K562 (cell line): Measurements from ENCODE around the gene LRRC8E. TPM values are rescaled to one million over a fixed set of nuclear protein-coding genes. Genes with fewer than 3 reads are reported as not detected.

Source experiments
- CTCFL ChIP-seq: IDR thresholded peaks from 2 replicates; pipeline ENCODE4 v1.6.1; 2011; ENCODE audit warnings: borderline replicate concordance, low read depth, mild to moderate bottlenecking, moderate library complexity, low read length; ENCODE audit not compliant: insufficient read depth, poor library complexity, severe bottlenecking
- DMBX1 ChIP-seq: fragments of 250-450 bp; sonication (Bioruptor Pico); IDR thresholded peaks from 2 replicates; pipeline ENCODE4 v1.8.0; 2022; ENCODE audit warnings: inconsistent platforms, mild to moderate bottlenecking, moderate library complexity, borderline replicate concordance
- MITF ChIP-seq: IDR thresholded peaks from 2 replicates; pipeline ENCODE4 v1.6.1; 2014; ENCODE audit warnings: antibody characterized with exemption
- TOE1 ChIP-seq, 2 experiments: fragments of 450-650 bp in 1 of 2; sonication (generic) in 1 of 2; formaldehyde crosslinking in 1 of 2; IDR thresholded peaks; 2 replicates each; pipeline versions ENCODE4 v1.7.1 to v1.8.0; 2016 to 2022; ENCODE audit warnings: borderline replicate concordance in 2 of 2, mild to moderate bottlenecking in 2 of 2, antibody characterized with exemption in 1 of 2, inconsistent platforms in 1 of 2, low read depth in 1 of 2, missing genetic modification reagents in 1 of 2, moderate library complexity in 1 of 2
- ZNF431 ChIP-seq: sonication (generic); formaldehyde crosslinking; IDR thresholded peaks from 2 replicates; pipeline ENCODE4 v1.8.0; 2022; ENCODE audit warnings: mild to moderate bottlenecking, missing genetic modification reagents
- ZNF609 ChIP-seq: sonication (generic); formaldehyde crosslinking; IDR thresholded peaks from 2 replicates; pipeline ENCODE4 v1.8.1; 2023; ENCODE audit warnings: missing genetic modification reagents, mild to moderate bottlenecking, borderline replicate concordance
- polyA plus RNA-seq, 8 experiments: library from polyadenylated mRNA; depleted of rRNA in 4 of 8; stranded (reverse) in 5 of 8; unstranded in 3 of 8; fragments of >200 nt; fragmentation: Nextera tagmentation in 2 of 8; fragmentation: Illumina TruSeq in 1 of 8; extraction: Ambion mirVana in 2 of 8; extraction: Trizol in 1 of 8; gene quantifications; 2 replicates each; pipeline versions ENCODE4 v1.2.1 to v1.2.3, GENCODE V29; 2011 to 2014; ENCODE audit warnings: inconsistent platforms in 1 of 8, missing spikeins in 1 of 8
- total RNA-seq, 7 experiments: library from RNA; depleted of rRNA in 6 of 7; stranded (reverse); fragments of >200 nt in 6 of 7; fragmentation: Illumina TruSeq in 2 of 7; extraction: Trizol in 2 of 7; gene quantifications; 2 replicates each; pipeline versions ENCODE4 v1.2.1 to v1.2.3, GENCODE V29; 2011 to 2021; ENCODE audit warnings: low replicate concordance in 1 of 7
- TF ChIP-seq, protein P1 (sequence below), 2 experiments: fragments of 450-650 bp; formaldehyde crosslinking in 1 of 2; IDR thresholded peaks; 2 replicates each; pipeline versions ENCODE4 v1.4.0 to v1.6.1; 2014 to 2020; ENCODE audit warnings: mild to moderate bottlenecking in 2 of 2, borderline replicate concordance in 1 of 2, low read depth in 1 of 2

LRRC8E gene
- total and polyA plus RNA-seq, 9 of the 15 experiments (the other 6 are each of a cell fraction or from before 2014, with no cell fraction given), result 0.08 to 5.7 (median 3.5) TPM; not detected in 1

- TF ChIP-seq, protein P1, sequence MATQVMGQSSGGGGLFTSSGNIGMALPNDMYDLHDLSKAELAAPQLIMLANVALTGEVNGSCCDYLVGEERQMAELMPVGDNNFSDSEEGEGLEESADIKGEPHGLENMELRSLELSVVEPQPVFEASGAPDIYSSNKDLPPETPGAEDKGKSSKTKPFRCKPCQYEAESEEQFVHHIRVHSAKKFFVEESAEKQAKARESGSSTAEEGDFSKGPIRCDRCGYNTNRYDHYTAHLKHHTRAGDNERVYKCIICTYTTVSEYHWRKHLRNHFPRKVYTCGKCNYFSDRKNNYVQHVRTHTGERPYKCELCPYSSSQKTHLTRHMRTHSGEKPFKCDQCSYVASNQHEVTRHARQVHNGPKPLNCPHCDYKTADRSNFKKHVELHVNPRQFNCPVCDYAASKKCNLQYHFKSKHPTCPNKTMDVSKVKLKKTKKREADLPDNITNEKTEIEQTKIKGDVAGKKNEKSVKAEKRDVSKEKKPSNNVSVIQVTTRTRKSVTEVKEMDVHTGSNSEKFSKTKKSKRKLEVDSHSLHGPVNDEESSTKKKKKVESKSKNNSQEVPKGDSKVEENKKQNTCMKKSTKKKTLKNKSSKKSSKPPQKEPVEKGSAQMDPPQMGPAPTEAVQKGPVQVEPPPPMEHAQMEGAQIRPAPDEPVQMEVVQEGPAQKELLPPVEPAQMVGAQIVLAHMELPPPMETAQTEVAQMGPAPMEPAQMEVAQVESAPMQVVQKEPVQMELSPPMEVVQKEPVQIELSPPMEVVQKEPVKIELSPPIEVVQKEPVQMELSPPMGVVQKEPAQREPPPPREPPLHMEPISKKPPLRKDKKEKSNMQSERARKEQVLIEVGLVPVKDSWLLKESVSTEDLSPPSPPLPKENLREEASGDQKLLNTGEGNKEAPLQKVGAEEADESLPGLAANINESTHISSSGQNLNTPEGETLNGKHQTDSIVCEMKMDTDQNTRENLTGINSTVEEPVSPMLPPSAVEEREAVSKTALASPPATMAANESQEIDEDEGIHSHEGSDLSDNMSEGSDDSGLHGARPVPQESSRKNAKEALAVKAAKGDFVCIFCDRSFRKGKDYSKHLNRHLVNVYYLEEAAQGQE (IDR thresholded peaks at IDR 0.05; ENCODE audit: borderline replicate concordance), result peak; percentile 70
- TF ChIP-seq, protein P1 (CRISPR knock-in tag; IDR thresholded peaks at IDR 0.05; ENCODE audit: low read depth), result 0 out of 2 replicates have a peak, but pooled peaks have one; percentile 55
- TF ChIP-seq ZNF609, result 0 out of 2 replicates have a peak, but pooled peaks have one; percentile 81
- TF ChIP-seq TOE1 (IDR thresholded peaks at IDR 0.05; ENCODE audit: borderline replicate concordance), result no peak
- TF ChIP-seq TOE1 (CRISPR knock-in tag; IDR thresholded peaks at IDR 0.05; ENCODE audit: borderline replicate concordance, low read depth), result peak; percentile 94; the same call in 1 of the 2 replicates
- peak; percentile 75 for TF ChIP-seq ZNF431 (CRISPR knock-in tag)
- TF ChIP-seq CTCFL, result peak; percentile 94
- TF ChIP-seq DMBX1, result peak; percentile 52; the same call in 1 of the 2 replicates
- no peak for TF ChIP-seq MITF
These were observed 37.0 kb downstream of the LRRC8E start (continued) for GRCh38 chr19:7925171-7925851.
